GM12875 (cell line): ENCODE measurements around the gene TM9SF2.
A peak's percentile ranks its signal among the peaks of the same experiment; 100 is the strongest.

ENCODE experiments used
- H3K4me3 ChIP-seq: one replicate; pipeline ENCODE4 v1.5.1; 2011; ENCODE audit warnings: low read depth, low read length, control low read depth
- TF ChIP-seq, protein P1 (sequence below): IDR thresholded peaks from 2 replicates; pipeline ENCODE4 v1.5.1; 2011; ENCODE audit warnings: low read depth, mild to moderate bottlenecking, control low read depth, inconsistent platforms, low read length, moderate library complexity, borderline replicate concordance; ENCODE audit not compliant: insufficient read depth

The TM9SF2 gene

DNA sequence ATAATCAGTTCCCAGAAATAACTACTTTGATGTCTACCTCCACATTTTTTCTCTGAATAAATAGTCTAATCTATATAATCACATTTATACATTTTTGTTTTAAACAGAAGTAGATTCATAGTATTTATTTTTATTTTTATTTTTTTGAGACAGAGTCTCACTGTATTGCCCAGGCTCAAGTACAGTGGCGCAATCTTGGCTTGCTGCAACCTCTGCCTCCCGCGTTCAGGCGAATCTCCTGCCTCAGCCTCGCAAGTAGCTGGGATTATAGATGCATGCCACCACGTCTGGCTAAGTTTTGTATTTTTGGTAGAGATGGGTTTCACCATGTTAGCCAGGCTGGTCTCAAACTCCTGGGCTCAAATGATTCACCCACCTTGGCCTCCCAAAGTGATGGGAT, 16.7 kb downstream of the TM9SF2 start:
- H3K4me3 ChIP-seq = no peak overlapping the region
- TF ChIP-seq, protein P1, sequence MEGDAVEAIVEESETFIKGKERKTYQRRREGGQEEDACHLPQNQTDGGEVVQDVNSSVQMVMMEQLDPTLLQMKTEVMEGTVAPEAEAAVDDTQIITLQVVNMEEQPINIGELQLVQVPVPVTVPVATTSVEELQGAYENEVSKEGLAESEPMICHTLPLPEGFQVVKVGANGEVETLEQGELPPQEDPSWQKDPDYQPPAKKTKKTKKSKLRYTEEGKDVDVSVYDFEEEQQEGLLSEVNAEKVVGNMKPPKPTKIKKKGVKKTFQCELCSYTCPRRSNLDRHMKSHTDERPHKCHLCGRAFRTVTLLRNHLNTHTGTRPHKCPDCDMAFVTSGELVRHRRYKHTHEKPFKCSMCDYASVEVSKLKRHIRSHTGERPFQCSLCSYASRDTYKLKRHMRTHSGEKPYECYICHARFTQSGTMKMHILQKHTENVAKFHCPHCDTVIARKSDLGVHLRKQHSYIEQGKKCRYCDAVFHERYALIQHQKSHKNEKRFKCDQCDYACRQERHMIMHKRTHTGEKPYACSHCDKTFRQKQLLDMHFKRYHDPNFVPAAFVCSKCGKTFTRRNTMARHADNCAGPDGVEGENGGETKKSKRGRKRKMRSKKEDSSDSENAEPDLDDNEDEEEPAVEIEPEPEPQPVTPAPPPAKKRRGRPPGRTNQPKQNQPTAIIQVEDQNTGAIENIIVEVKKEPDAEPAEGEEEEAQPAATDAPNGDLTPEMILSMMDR = no peak

GRCh38 chr13:99522298-99522697, 21.0 kb downstream of the TM9SF2 start:
- TF ChIP-seq, protein P1 = no peak
- no peak overlapping the region for H3K4me3 ChIP-seq

- H3K4me3 ChIP-seq = no peak overlapping the region
- TF ChIP-seq, protein P1 = no peak
These were observed 22.6 kb downstream of the TM9SF2 start for GRCh38 chr13:99523838-99524237.

GRCh38 chr13:99525967-99526366, 24.7 kb downstream of the TM9SF2 start:
- TF ChIP-seq, protein P1 = no peak
- H3K4me3 ChIP-seq = no peak overlapping the region

DNA sequence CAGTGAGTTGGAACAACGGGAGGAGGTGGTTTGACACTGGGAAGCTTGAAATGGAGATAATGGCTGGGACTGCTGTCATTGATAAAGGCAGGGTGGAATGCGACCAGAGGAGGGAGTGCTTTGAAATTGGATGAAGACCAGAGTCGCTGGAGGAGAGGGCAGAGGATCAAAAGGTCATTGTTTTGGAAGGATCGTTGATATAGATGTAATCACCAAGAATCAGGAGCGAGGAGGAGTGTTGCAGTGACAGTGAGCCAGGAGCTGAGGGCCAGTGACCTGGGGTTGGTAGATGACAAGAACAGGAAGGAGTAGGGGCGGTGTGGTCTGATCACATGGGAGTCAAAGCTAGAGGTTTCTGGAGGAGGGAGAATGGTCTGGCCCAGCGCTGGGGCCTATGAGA, 25.3 kb downstream of the TM9SF2 start:
- H3K4me3 ChIP-seq = no peak overlapping the region
- TF ChIP-seq, protein P1 = no peak

DNA sequence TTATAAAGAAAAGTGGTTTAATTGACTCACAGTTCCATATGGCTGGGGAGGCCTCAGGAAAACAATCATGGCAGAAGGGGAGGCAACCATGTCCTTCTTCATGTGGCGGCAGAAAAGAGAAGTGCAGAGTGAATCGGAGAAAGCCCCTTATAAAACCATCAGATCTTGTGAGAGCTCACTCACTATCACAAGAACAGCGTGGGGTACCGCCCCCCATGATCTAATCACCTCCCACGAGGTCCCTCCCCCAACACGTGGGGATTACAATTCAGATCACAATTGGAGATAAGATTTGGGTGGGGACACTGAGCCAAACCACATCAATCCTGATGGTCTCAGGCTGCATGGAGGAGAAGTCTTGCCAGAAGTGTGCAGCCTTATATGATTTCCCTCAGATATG, 26.0 kb downstream of the TM9SF2 start:
- H3K4me3 ChIP-seq = no peak overlapping the region
- TF ChIP-seq, protein P1 = no peak

GRCh38 chr13:99528547-99528946, 27.3 kb downstream of the TM9SF2 start:
- no peak overlapping the region for H3K4me3 ChIP-seq
- TF ChIP-seq, protein P1 = 0 out of 2 replicates have a peak, but pooled peaks have one; percentile 24
